ENCODE results near the gene CFAP298. TPM values are rescaled to one million over a fixed set of nuclear protein-coding genes. Genes with fewer than 3 reads are reported as not detected.

CFAP298 gene
- total RNA-seq, 1 donor = 20.3 TPM

GRCh38 chr21:32576011-32576410 lies 36.2 kb downstream of the CFAP298 start:
- H3K4me3 ChIP-seq (ENCODE audit: low read depth, low read length) = no peak overlapping the region
- TF ChIP-seq CTCF (IDR thresholded peaks at IDR 0.05; ENCODE audit: insufficient read depth, low read depth, low read length) = no peak
- no peak for DNase-seq (ENCODE audit: low read depth)

DNA sequence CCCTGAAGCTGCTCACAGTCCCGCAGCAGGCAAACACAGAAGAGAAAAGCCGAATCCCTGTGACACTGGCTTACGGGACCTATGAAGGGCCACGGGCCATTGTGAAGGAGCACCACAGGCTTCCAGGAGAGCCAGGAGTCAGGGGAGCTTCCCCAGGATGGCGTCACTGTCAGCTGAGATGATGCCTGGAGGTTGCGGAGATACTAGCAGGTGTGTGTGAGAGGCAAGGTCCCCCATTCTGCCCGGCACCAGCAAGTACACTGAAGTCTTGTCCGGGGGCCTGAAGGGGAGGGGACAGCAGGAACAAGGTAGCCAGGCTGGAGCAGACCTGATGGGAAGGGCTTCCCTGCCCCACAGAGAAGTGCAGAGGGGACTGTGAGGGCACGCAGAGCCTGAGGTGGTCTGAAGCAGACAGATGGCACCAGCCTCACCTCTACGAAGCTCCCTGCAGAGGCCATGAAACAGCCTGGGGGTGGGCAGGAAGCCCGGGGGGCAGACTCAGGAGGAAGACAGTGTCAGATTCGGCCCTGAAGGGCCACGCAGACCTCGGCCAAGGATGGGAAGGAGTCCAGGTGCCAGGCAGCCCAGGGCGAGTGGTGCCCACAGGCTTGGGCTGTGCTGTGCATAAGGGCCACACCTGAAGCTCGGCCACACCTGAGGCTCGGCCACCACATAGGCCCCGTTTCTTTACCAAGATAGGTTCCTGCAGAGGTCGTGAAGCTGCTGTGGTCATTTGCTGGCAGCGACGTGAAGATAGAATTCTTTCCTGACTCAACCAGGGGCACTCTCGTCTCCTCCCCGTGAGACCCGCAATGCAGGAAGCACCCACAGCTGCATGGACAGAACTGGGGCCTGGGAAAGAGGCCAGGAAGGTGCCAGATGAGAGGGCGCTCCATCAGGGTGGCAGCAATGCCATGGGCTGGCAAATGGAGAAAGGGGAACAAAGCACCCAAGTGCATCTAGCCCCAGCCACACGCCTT lies 36.9 kb downstream of the CFAP298 start:
- no peak overlapping the region for H3K4me3 ChIP-seq (ENCODE audit: low read depth, low read length)
- no peak for TF ChIP-seq CTCF (IDR thresholded peaks at IDR 0.05; ENCODE audit: insufficient read depth, low read depth, low read length)
- no peak for DNase-seq (ENCODE audit: low read depth)

DNA sequence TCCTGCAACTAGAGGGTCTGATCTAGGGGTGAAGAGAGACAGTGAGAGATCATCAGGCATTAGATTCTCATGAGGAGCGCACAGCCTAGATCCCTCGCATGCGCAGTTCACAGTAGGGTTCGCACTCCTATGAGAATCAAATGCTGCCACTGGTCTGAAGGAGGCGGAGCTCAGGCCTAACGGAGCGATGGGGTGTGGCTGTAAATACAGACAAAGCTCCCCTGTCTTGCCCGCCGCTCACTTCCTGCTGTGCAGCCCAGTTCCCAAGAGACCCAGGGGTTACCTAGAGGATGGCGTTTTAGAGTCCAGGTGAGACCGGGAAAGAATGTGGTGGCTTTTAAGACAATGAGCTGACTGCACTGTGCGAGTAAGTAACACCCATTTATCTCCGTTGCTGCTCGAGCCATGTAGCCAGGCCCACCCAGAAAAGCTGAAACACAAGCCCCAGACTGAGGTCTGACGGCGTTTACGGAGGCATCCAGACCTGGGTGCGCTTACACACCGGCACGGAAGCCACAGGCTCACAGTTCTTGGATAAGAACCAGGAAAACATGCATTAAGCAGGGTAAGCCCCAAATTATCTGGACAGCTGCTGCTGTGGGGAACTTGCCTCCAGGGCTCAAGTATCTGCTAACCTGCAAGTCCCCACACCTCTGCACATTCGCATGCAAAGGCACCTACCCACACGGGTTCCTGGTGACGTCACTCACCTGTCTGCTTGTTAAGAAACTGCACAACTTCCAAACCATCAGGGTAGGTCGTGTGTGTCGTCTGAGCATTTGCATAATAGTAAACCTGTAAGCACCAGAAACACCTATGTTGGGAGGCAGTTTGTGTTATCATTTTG lies 39.4 kb downstream of the CFAP298 start:
- DNase-seq (ENCODE audit: low read depth) = no peak
- no peak for TF ChIP-seq CTCF (IDR thresholded peaks at IDR 0.05; ENCODE audit: insufficient read depth, low read depth, low read length)
- no peak overlapping the region for H3K4me3 ChIP-seq (ENCODE audit: low read depth, low read length)

- no peak for DNase-seq (ENCODE audit: low read depth)
- no peak overlapping the region for H3K4me3 ChIP-seq (ENCODE audit: low read depth, low read length)
- no peak for TF ChIP-seq CTCF (IDR thresholded peaks at IDR 0.05; ENCODE audit: insufficient read depth, low read depth, low read length)
These were observed 41.7 kb downstream of the CFAP298 start for GRCh38 chr21:32570456-32570855.

- H3K4me3 ChIP-seq (ENCODE audit: low read depth, low read length) = peak overlapping the region; percentile 71
- peak; percentile 86 for DNase-seq (ENCODE audit: low read depth)
- peak; percentile 87 for TF ChIP-seq CTCF (IDR thresholded peaks at IDR 0.05; ENCODE audit: insufficient read depth, low read depth, low read length)
These were observed 42.6 kb downstream of the CFAP298 start for GRCh38 chr21:32569261-32570230.

DNA sequence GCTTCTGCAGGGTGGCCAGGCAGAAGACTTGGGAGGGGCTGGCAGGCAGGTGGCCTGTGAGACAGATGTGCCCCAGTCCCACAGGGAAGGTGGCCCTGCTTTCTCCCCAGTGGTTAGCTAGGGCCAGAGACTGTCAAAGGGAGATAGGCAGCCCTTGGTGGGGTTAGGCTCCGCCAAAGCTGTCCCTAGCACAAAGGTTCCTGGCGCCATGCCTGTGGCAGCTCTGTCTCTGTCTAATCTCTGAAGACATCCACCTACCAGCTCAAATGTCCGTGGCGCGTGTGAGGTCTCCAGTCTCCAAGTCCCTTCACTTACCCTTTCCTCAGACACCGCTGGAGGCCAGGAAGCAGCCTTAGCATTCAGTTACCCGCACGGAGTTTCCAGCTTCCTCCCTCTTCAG lies 44.6 kb downstream of the CFAP298 start:
- no peak overlapping the region for H3K4me3 ChIP-seq (ENCODE audit: low read depth, low read length)
- TF ChIP-seq CTCF (IDR thresholded peaks at IDR 0.05; ENCODE audit: insufficient read depth, low read depth, low read length) = no peak
- no peak for DNase-seq (ENCODE audit: low read depth)

All from fibroblast of villous mesenchyme (primary cell).